BE2C (cell line): ENCODE data around the gene PDE10A.

Source experiments
- DNase-seq: peaks from one replicate; pipeline ENCODE4 v3.0.0-alpha.2; 2020
- H3K27me3 ChIP-seq: fragments of 250-450 bp; sonication (Bioruptor Pico); 2 replicates; pipeline ENCODE4 v1.5.1; 2020; ENCODE audit warnings: mild to moderate bottlenecking
- H3K36me3 ChIP-seq: fragments of 250-450 bp; sonication (Bioruptor Pico); 2 replicates; pipeline ENCODE4 v1.5.1; 2020; ENCODE audit warnings: mild to moderate bottlenecking
- H3K4me1 ChIP-seq: fragments of 250-450 bp; sonication (Bioruptor Pico); 2 replicates; pipeline ENCODE4 v1.5.1; 2020
- H3K4me3 ChIP-seq: 2 replicates; pipeline ENCODE4 v1.5.1; 2011; ENCODE audit warnings: low read depth, low read length
- H3K9me3 ChIP-seq: fragments of 250-450 bp; sonication (Bioruptor Pico); 2 replicates; pipeline ENCODE4 v1.5.1; 2020
- TF ChIP-seq, protein P1 (sequence below): IDR thresholded peaks from 2 replicates; pipeline ENCODE4 v1.5.1; 2012; ENCODE audit warnings: mild to moderate bottlenecking, low read depth, low read length

PDE10A gene

DNA sequence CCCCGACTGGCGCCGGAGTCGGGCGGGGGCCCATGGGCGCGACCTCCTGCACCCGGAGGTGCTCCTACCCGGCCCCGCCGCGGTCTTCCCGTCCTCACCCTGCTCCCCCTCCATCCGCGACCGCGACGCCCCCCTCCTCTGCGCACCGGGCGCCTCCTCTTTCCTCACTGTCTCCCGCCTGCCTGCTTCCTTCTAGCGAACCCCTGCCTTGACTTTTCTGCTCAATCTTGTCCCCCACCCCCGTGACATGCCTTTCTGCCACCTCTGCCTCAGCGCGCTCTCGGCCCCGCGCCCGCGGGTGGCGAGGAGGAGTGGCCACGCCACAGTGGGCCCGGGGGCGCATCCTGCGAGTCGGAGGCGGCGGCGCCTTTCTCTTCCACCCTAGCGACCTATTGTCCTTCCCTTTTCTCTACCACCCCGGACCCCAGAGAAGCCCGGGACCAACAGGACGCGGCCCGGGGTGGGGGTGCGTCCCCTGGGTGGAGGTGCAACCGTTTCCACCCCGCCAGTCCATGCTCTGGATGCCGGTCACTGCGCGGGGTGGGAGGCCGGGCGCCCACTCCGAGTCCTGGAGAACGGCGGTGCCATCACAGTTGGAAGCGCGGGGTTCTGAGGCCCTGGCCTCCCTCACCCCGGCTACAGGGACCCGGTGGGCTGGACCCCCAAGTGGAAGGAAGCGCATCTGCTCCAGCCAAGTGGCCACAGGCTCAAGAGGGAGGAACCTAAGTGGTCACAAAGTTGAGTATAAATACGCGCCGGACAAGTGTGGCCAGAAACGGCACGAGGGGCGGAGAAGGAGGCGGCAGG, 2.0 kb downstream of the PDE10A start:
- DNase-seq, result no peak
- no peaks in the 10 kb centered on the region for H3K36me3 ChIP-seq
- no peaks in the 10 kb centered on the region for H3K9me3 ChIP-seq
- H3K4me3 ChIP-seq, result peak overlapping the region; percentile 41
- TF ChIP-seq, protein P1, sequence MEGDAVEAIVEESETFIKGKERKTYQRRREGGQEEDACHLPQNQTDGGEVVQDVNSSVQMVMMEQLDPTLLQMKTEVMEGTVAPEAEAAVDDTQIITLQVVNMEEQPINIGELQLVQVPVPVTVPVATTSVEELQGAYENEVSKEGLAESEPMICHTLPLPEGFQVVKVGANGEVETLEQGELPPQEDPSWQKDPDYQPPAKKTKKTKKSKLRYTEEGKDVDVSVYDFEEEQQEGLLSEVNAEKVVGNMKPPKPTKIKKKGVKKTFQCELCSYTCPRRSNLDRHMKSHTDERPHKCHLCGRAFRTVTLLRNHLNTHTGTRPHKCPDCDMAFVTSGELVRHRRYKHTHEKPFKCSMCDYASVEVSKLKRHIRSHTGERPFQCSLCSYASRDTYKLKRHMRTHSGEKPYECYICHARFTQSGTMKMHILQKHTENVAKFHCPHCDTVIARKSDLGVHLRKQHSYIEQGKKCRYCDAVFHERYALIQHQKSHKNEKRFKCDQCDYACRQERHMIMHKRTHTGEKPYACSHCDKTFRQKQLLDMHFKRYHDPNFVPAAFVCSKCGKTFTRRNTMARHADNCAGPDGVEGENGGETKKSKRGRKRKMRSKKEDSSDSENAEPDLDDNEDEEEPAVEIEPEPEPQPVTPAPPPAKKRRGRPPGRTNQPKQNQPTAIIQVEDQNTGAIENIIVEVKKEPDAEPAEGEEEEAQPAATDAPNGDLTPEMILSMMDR, result no peak
- H3K4me1 ChIP-seq, result no peaks in the 10 kb centered on the region
- peaks cover 83% of the 10 kb centered on the region for H3K27me3 ChIP-seq

- Histone ChIP-seq H3K36me3 (no peaks in the 10 kb centered on the region), H3K4me3 (peak overlapping the region; percentile 41), H3K27me3 (peaks cover 78% of the 10 kb centered on the region), H3K4me1 (no peaks in the 10 kb centered on the region), H3K9me3 (no peaks in the 10 kb centered on the region)
- TF ChIP-seq, protein P1, result no peak
- no peak for DNase-seq
Observed at GRCh38 chr6:165659945-165660856, 2.8 kb downstream of the PDE10A start.

DNA sequence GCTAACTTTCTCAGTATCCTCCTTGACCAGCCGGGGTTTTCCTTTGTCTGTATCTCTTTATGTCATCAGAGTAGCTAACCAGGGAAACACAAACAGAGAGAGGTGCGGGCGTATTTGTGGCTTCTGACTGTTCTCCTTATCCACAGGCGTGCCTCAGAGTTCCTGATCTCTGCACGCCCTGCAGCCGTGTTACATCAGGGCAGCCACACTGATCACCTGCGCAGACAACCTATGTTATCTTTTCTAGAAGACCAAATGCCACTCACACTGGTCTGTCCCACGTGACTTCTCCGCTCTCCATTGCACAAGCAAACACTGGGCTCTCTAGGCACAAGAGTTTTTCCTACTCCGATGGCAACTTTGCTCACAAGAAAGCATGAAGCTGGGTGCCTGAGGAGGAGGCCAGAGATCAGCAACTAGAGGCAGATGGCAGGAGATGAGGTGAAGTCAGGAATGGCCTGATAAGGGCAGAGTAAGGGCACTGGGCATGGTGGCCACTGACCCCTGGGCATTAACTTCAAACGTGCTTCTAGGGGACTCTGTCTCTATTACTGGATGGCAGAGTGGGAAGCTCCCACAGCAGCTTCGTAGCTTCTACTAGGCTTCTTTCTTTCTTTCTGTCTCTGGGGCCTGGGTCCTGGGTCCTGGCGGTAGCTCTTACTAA, 4.5 kb downstream of the PDE10A start:
- no peaks in the 10 kb centered on the region for H3K9me3 ChIP-seq
- no peak for DNase-seq
- peaks cover 61% of the 10 kb centered on the region for H3K27me3 ChIP-seq
- no peaks in the 10 kb centered on the region for H3K36me3 ChIP-seq
- no peak overlapping the region for H3K4me3 ChIP-seq
- no peaks in the 10 kb centered on the region for H3K4me1 ChIP-seq
- TF ChIP-seq, protein P1, result no peak

DNA sequence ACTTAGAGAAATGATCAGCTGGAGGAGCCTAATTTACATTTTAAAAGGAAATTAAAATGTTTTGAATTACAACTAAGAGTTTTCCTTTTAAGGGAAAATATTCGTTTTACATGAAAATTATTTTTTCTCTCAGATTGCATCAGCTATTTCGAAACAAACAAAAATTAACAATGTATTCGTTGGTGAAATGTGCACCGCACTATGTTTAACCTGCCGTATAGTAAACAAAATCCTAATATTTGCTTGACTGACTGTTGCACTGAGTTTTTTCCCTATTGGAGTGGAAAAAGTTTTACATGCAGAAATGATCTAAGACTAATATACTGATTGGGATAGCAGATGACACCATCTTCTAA, 5.7 kb downstream of the PDE10A start:
- TF ChIP-seq, protein P1, result no peak

GRCh38 chr6:165656581-165657324, 6.3 kb downstream of the PDE10A start:
- Histone ChIP-seq H3K4me1 (no peaks in the 10 kb centered on the region), H3K27me3 (peaks cover 46% of the 10 kb centered on the region), H3K36me3 (no peaks in the 10 kb centered on the region), H3K9me3 (no peaks in the 10 kb centered on the region), H3K4me3 (no peak overlapping the region)
- TF ChIP-seq, protein P1, result no peak
- DNase-seq, result no peak

More for the DNA sequence above, 5.7 kb downstream of the PDE10A start:
- no peak for DNase-seq
- H3K36me3 ChIP-seq, result no peaks in the 10 kb centered on the region
- no peaks in the 10 kb centered on the region for H3K4me1 ChIP-seq
- H3K4me3 ChIP-seq, result no peak overlapping the region
- H3K9me3 ChIP-seq, result no peaks in the 10 kb centered on the region
- peaks cover 51% of the 10 kb centered on the region for H3K27me3 ChIP-seq
